ENCODE measurements around the gene SCGB1C1. TPM values are rescaled to one million over a fixed set of nuclear protein-coding genes. Genes with fewer than 3 reads are reported as not detected.

The SCGB1C1 gene
- not detected in 5 replicates for total RNA-seq (2022; extraction: Qiagen RNA extraction; ENCODE audit: low read depth)

DNA sequence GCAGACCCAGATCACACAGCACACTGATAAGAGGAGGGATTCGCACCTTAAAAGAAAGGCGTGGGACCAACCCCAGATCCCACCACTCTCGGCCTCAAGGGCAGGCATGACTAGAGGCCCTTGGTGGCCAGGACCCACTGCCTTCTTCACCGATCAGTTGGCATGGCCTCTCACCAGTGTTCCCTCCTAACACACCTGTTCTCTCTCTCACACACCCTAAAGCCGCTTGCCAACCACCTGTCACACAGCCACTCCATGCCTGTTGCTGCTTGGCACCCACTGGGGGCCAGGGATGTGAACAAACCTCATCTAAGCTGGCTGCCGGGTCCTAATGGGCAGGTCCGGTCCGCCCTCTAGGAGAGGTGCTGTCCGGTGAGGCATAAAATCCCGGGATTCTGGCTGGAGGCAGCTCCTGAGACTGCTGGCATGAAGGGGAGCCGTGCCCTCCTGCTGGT is at the start of gene SCGB1C1:
Gene SCGB1C1 (plus strand): TSS at position 405 of the 455 bp plus-strand sequence. CDS start 22 bp downstream, at position 427.

DNA sequence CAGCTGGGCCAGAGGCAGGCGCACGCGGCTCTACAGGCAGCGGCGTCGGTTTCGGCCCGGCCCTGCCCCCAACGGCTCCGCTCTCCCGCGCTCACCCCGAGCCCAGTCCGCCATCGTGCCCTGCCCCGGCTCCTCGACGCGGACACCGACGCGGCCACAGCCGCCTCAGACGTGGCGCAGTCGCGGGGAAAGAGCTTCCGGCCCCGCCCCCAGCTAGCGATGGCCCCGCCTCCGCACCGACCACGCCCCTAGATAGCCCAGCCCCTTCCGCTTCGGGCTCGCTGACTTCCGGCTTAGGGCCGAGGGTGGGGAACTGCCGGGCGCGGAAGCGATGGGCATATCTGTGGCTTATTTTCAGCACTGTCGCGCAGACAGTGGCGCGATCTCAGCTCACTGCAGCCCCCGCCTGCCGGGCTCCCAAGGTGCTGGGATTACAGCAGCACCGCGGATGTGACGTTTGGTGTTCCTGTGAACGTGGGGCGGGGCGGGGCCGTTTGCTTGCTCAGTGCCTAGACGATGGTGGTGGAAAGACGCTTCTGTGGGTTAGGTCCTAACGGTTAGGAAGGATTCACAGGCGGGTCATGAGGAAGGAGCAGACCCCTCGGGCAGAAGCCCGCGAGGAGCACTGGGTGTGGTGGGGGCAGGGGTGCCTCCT is 14.5 kb downstream of the SCGB1C1 start, which contains the start of the genes BET1L and RIC8A:
Gene BET1L (minus strand): TSS at position 192 of the 655 bp plus-strand sequence. CDS start 78 bp downstream, at position 114.
Gene RIC8A (plus strand): TSS at position 501 of the 655 bp plus-strand sequence. CDS start 1,147 bp downstream, outside the sequence.

DNA sequence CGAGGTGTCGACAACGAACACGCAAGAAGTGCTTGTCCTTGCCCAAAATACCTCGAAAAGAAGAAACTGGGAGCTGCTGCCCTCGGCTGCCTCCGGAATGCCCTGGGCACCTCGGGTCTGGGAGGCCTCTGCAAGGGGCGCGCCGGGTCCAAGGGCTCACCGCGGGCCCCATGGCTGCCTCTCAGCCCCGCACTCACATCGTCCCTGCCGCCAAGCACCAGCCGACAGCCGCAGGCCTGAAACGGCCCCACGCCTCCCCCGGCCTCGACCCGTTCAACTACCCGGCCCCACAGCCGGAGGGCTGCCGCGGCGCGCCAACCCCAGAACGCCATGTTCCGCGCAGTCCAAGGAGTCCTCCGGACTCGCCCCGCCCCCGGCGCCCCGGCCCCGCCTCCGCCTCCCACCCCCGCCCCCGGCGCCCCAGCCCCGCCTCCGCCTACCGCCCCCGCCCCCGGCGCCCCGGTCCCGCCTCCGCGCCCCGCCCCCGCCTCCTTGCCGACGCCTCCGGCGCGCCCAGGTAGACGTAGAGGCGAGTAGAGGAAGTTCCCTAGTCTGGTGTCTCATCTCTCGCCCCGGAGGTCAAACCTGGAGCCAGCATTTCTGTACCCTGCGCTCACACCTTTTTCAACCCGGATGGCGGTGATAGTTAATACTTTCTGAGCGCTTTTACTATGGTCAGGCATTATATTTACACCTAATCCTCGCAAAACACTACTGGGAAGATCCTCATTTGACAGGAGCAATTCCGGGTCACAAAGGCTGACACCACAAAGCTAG is 43.3 kb downstream of the SCGB1C1 start, which contains the start of gene SIRT3:
Gene SIRT3 (minus strand): TSS at position 346 of the 777 bp plus-strand sequence. CDS start 14 bp downstream, at position 332.

DNA sequence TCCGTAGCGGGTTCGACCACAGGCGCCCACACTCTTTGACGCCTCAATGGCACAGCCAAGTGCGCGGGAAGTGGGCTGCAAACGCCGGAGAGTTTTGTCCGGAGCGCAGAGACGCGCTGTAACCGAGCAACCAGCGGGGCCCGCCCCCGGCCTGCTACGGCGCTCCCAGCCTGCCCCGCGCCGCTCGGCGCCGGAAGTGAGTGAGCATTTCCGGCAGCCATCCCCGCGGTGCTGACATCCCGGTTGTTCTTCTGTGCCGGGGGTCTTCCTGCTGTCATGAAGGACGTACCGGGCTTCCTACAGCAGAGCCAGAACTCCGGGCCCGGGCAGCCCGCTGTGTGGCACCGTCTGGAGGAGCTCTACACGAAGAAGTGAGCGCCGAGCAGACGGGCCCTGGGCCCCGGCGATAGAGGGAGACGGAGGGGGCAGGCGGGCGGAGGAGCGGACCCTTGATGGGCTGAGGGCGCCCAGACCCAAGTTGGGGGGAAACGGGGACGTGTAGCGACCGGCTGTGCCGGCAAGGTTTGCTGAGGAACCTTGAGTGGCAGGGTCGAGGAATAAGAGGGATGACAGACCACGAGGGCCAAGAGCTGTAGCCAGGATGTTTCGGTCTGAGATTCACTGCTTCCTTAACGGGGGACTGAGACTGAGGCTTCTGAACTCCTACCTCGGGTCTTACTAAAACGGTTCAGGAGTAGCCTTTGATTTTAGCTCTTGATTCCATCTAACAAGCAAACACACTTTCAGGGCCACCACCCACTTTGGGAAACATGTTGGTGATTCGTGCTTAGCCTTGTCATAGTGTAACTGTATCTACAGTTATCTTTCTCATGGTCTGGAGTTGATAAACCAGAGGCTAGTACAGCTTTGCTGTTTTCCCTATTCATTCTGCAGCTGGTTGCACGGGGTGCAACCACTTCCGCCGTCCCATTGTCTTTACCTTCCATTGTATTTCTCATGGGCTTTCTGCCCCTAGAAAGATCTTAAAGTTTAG is 44.2 kb downstream of the SCGB1C1 start, which contains the start of gene PSMD13:
Gene PSMD13 (plus strand): TSS at position 203 of the 994 bp plus-strand sequence. CDS start 74 bp downstream, at position 277.

Other genes with a start within 250 kb of the SCGB1C1 start
- 28.4 to 49.2 TPM (median 46.5 TPM) in 5 replicates for gene BET1L, start 14.3 kb downstream of the SCGB1C1 start, total RNA-seq (2022; extraction: Qiagen RNA extraction; ENCODE audit: low read depth)
- 101 to 126 TPM (median 120 TPM) in 5 replicates for gene RIC8A, start 14.6 kb downstream of the SCGB1C1 start, total RNA-seq (2022; extraction: Qiagen RNA extraction; ENCODE audit: low read depth)
- gene SIRT3, start 43.3 kb downstream of the SCGB1C1 start, total RNA-seq (2022; extraction: Qiagen RNA extraction; ENCODE audit: low read depth), result 17.0 to 20.8 TPM (median 20.4 TPM) in 5 replicates
- 150 to 190 TPM (median 171 TPM) in 5 replicates for gene PSMD13, start 43.9 kb downstream of the SCGB1C1 start, total RNA-seq (2022; extraction: Qiagen RNA extraction; ENCODE audit: low read depth)
- not detected in 5 replicates for gene NLRP6, start 85.3 kb downstream of the SCGB1C1 start, total RNA-seq (2022; extraction: Qiagen RNA extraction; ENCODE audit: low read depth)
- 5.8 to 14.1 TPM (median 10.6 TPM) in 5 replicates for gene PGGHG, start 96.0 kb downstream of the SCGB1C1 start, total RNA-seq (2022; extraction: Qiagen RNA extraction; ENCODE audit: low read depth)
- gene IFITM5, start 106.4 kb downstream of the SCGB1C1 start, total RNA-seq (2022; extraction: Qiagen RNA extraction; ENCODE audit: low read depth), result not detected in 5 replicates
- 54.7 to 70.8 TPM (median 61.4 TPM) in 5 replicates for gene IFITM2, start 114.7 kb downstream of the SCGB1C1 start, total RNA-seq (2022; extraction: Qiagen RNA extraction; ENCODE audit: low read depth)
- gene IFITM1, start 121.0 kb downstream of the SCGB1C1 start, total RNA-seq (2022; extraction: Qiagen RNA extraction; ENCODE audit: low read depth), result 0.26 to 0.53 TPM (median 0.51 TPM) in 3 of 5 replicates, not detected in the others
- 20.3 to 33.7 TPM (median 31.1 TPM) in 5 replicates for gene IFITM3, start 127.8 kb downstream of the SCGB1C1 start, total RNA-seq (2022; extraction: Qiagen RNA extraction; ENCODE audit: low read depth)
- 11.3 to 21.7 TPM (median 14.1 TPM) in 5 replicates for gene B4GALNT4, start 176.4 kb downstream of the SCGB1C1 start, total RNA-seq (2022; extraction: Qiagen RNA extraction; ENCODE audit: low read depth)
- gene PKP3, start 201.1 kb downstream of the SCGB1C1 start, total RNA-seq (2022; extraction: Qiagen RNA extraction; ENCODE audit: low read depth), result 23.3 to 42.5 TPM (median 38.8 TPM) in 5 replicates
- 57.1 to 99.3 TPM (median 83.7 TPM) in 5 replicates for gene SIGIRR, start 221.9 kb downstream of the SCGB1C1 start, total RNA-seq (2022; extraction: Qiagen RNA extraction; ENCODE audit: low read depth)
- gene ANO9, start 248.9 kb downstream of the SCGB1C1 start, total RNA-seq (2022; extraction: Qiagen RNA extraction; ENCODE audit: low read depth), result 0.44 to 1.5 TPM (median 1.1 TPM) in 5 replicates

Data from A549 treated with ZK216348 at 1 μM for 4 hours (cell line).